Ascending aorta (tissue), 2 donors: Measurements from ENCODE around the gene OTULIN. TPM values are rescaled to one million over a fixed set of nuclear protein-coding genes. Genes with fewer than 3 reads are reported as not detected.

Experiments used
- DNase-seq, 2 donors: peaks; one replicate each; pipeline ENCODE4 v3.0.0-alpha.2; 2019; ENCODE audit warnings: low spot score in 2 of 2
- H3K27ac ChIP-seq, 2 donors: fragments of 200-600 bp; sonication (generic); one replicate each; pipeline ENCODE4 v1.5.1; 2016 to 2017; ENCODE audit warnings: mild to moderate bottlenecking in 1 of 2
- H3K27me3 ChIP-seq: fragments of 200-600 bp; sonication (generic); one replicate; pipeline ENCODE4 v1.5.1; 2017
- H3K36me3 ChIP-seq, 2 donors: fragments of 200-600 bp; sonication (generic); one replicate each; pipeline ENCODE4 v1.5.1; 2016
- H3K4me1 ChIP-seq, 2 donors: fragments of 200-600 bp; sonication (generic); one replicate each; pipeline ENCODE4 v1.5.1; 2016 to 2017; ENCODE audit warnings: mild to moderate bottlenecking in 1 of 2
- H3K4me3 ChIP-seq, 2 donors: fragments of 200-600 bp; sonication (generic); one replicate each; pipeline ENCODE4 v1.5.1; 2016 to 2017; ENCODE audit warnings: mild to moderate bottlenecking in 1 of 2
- H3K9me3 ChIP-seq, 2 donors: fragments of 200-600 bp; sonication (generic); one replicate each; pipeline ENCODE4 v1.5.1; 2016
- CTCF ChIP-seq, 3 experiments: fragments of 200-600 bp in 2 of 3; fragments of 450-650 bp in 1 of 3; sonication (generic) in 2 of 3; IDR thresholded peaks; one replicate each; pipeline ENCODE4 v1.5.1; 2016 to 2019; ENCODE audit warnings: antibody characterized with exemption in 3 of 3, mild to moderate bottlenecking in 1 of 3, moderate library complexity in 1 of 3
- intact Hi-C: fragments of 100-400 bp; cut with DNase I; formaldehyde crosslinking; loops from one replicate; pipeline ENCODE4 v1.15.1; 2023
- total RNA-seq: library from RNA; depleted of rRNA; stranded (reverse); fragments of >200 nt; gene quantifications from one replicate; pipeline ENCODE4 v1.1.0, GENCODE V29; 2016

The OTULIN gene
- total RNA-seq, 1 donor from 2014 or later: 56.9 TPM

- peak overlapping the region; percentile 72 to 83 for H3K4me3 ChIP-seq
- no peaks in the 10 kb centered on the region for H3K27me3 ChIP-seq
- H3K4me1 ChIP-seq: peaks cover 5 to 30% of the 10 kb centered on the region in 2 donors
- no peaks in the 10 kb centered on the region for H3K36me3 ChIP-seq
- no peak for DNase-seq
- peak overlapping the region; percentile 93 to 97 for H3K27ac ChIP-seq
- no peak for TF ChIP-seq CTCF (IDR thresholded peaks at IDR 0.05)
- H3K9me3 ChIP-seq: no peaks in the 10 kb centered on the region
- intact Hi-C loops: loop anchor here (5.0 to 10.0 kb wide), 4 partner anchors 82 to 841 kb away; partner anchors contain the start of genes FBXL7 and OTULINL
Observed at GRCh38 chr5:14663734-14664269, 716 bp upstream of the OTULIN start.

GRCh38 chr5:14665101-14665822, 744 bp downstream of the OTULIN start:
- Histone ChIP-seq H3K4me3 (peak overlapping the region; percentile 72 to 83), H3K27me3 (no peaks in the 10 kb centered on the region), H3K9me3 (no peaks in the 10 kb centered on the region), H3K36me3 (no peaks in the 10 kb centered on the region), H3K4me1 (peaks cover 5 to 30% of the 10 kb centered on the region in 2 donors), H3K27ac (peak overlapping the region; percentile 93 to 97)
- peak in 1 of 3 experiments; percentile 18 for TF ChIP-seq CTCF (IDR thresholded peaks at IDR 0.05)
- intact Hi-C loops: loop anchor here (10.0 kb wide), 2 partner anchors 480 to 840 kb away; partner anchors contain the start of gene FBXL7
- DNase-seq: peak in 1 of 2 donors; percentile 74

- intact Hi-C loops: loop anchor here (10.0 kb wide), 2 partner anchors 481 to 839 kb away; partner anchors contain the start of gene FBXL7
- peak overlapping the region; percentile 93 to 97 for H3K27ac ChIP-seq
Observed at GRCh38 chr5:14665949-14666348, 1.4 kb downstream of the OTULIN start.

GRCh38 chr5:14666357-14666756, 1.8 kb downstream of the OTULIN start:
- intact Hi-C loops: loop anchor here (10.0 kb wide), 2 partner anchors 482 to 838 kb away; partner anchors contain the start of gene FBXL7
- Histone ChIP-seq H3K36me3 (no peaks in the 10 kb centered on the region), H3K9me3 (no peaks in the 10 kb centered on the region), H3K27me3 (no peaks in the 10 kb centered on the region), H3K4me1 (peaks cover 5 to 37% of the 10 kb centered on the region in 2 donors), H3K27ac (peak overlapping the region in 1 of 2 donors; percentile 93), H3K4me3 (peak overlapping the region; percentile 72 to 83)
- DNase-seq: no peak
- no peak for TF ChIP-seq CTCF (IDR thresholded peaks at IDR 0.05)

More at GRCh38 chr5:14665949-14666348, 1.4 kb downstream of the OTULIN start:
- Histone ChIP-seq H3K27me3 (no peaks in the 10 kb centered on the region), H3K4me3 (peak overlapping the region; percentile 72 to 83), H3K9me3 (no peaks in the 10 kb centered on the region), H3K4me1 (peaks cover 5 to 33% of the 10 kb centered on the region in 2 donors), H3K36me3 (no peaks in the 10 kb centered on the region)
- DNase-seq: no peak
- no peak for TF ChIP-seq CTCF (IDR thresholded peaks at IDR 0.05)

GRCh38 chr5:14667290-14667689, 2.8 kb downstream of the OTULIN start:
- H3K27ac ChIP-seq: peak overlapping the region in 1 of 2 donors; percentile 19
- no peak for TF ChIP-seq CTCF (IDR thresholded peaks at IDR 0.05)
- H3K4me3 ChIP-seq: peak overlapping the region in 1 of 2 donors; percentile 72
- intact Hi-C loops: loop anchor here (10.0 kb wide), 2 partner anchors 482 to 838 kb away; partner anchors contain the start of gene FBXL7
- no peaks in the 10 kb centered on the region for H3K36me3 ChIP-seq
- peaks cover 5 to 39% of the 10 kb centered on the region in 2 donors for H3K4me1 ChIP-seq
- H3K9me3 ChIP-seq: no peaks in the 10 kb centered on the region
- H3K27me3 ChIP-seq: no peaks in the 10 kb centered on the region
- no peak for DNase-seq
